ENCODE measurements around the gene MYL7. TPM values are rescaled to one million over a fixed set of nuclear protein-coding genes. Genes with fewer than 3 reads are reported as not detected.

Gene MYL7
- total and polyA plus RNA-seq, 2 of the 4 experiments (the other 2 are of a cell fraction): 0.24 TPM; not detected in 1

GRCh38 chr7:44167920-44168319 is 26.8 kb upstream of the MYL7 start:
- BruUV-seq (replicated peaks): no TSS peak
- no peak overlapping the region for H2BK120ac ChIP-seq (ENCODE audit: low read depth, low read length)
- no peak overlapping the region for H2AK5ac ChIP-seq (ENCODE audit: low read depth, low read length)
- no peak overlapping the region for H3K14ac ChIP-seq (replicated peaks; ENCODE audit: low read depth, low read length)
- TF ChIP-seq MXI1 (IDR thresholded peaks at IDR 0.05; ENCODE audit: borderline replicate concordance, low read depth, low read length) (no peak), MAZ (IDR thresholded peaks at IDR 0.05; ENCODE audit: borderline replicate concordance, low read depth, low read length) (no peak), NFE2L2 (IDR thresholded peaks at IDR 0.05; ENCODE audit: low read depth, low read length) (no peak), POLR2A (IDR thresholded peaks at IDR 0.05; ENCODE audit: low read depth, low read length) (no peak), RCOR1 (IDR thresholded peaks at IDR 0.05; ENCODE audit: insufficient replicate concordance, low read length) (no peak), MAFK (IDR thresholded peaks at IDR 0.05; ENCODE audit: low read depth, low read length) (no peak), USF2 (IDR thresholded peaks at IDR 0.05; ENCODE audit: low read depth, low read length) (no peak), ELK1 (IDR thresholded peaks at IDR 0.05; ENCODE audit: borderline replicate concordance, low read depth, low read length) (no peak), CHD1 (IDR thresholded peaks at IDR 0.05; ENCODE audit: low read depth, low read length) (no peak), SMC3 (IDR thresholded peaks at IDR 0.05; ENCODE audit: low read depth, low read length) (no peak), RAD21 (IDR thresholded peaks at IDR 0.05; ENCODE audit: low read length) (no peak), BHLHE40 (IDR thresholded peaks at IDR 0.05; ENCODE audit: low read depth, low read length) (no peak), CTCF (conservative IDR thresholded peaks at IDR 0.05; ENCODE audit: low read depth, low read length) (no peak), FOS (IDR thresholded peaks at IDR 0.05; ENCODE audit: low read depth, low read length) (no peak), RFX5 (IDR thresholded peaks at IDR 0.05; ENCODE audit: low read depth, low read length) (no peak), CEBPB (IDR thresholded peaks at IDR 0.05; ENCODE audit: low read depth, low read length) (no peak)
- H4K20me1 ChIP-seq (ENCODE audit: insufficient read depth, low read length): no peaks in the 10 kb centered on the region
- H3K9me3 ChIP-seq (ENCODE audit: control insufficient read depth, insufficient read depth, low read length): 0 out of 2 replicates have a peak, but pooled peaks cover 1% of the 10 kb centered on the region
- H3K4me2 ChIP-seq (ENCODE audit: low read depth, low read length): no peak overlapping the region
- H3K9me1 ChIP-seq (ENCODE audit: insufficient read depth, low read length): peaks cover 4% of the 10 kb centered on the region; the same call in 1 of the 2 replicates
- H3K4me3 ChIP-seq (ENCODE audit: insufficient read depth, low read depth, low read length): no peak overlapping the region
- H4K91ac ChIP-seq (ENCODE audit: insufficient read depth, low read depth, low read length): no peak overlapping the region
- H4K5ac ChIP-seq (ENCODE audit: low read depth, low read length): no peak overlapping the region
- no peaks in the 10 kb centered on the region for H3K79me1 ChIP-seq (ENCODE audit: low read depth in 1 of 2, low read length in 2 of 2)
- no peak overlapping the region for H2BK15ac ChIP-seq (ENCODE audit: low read depth, low read length)
- H3K36me3 ChIP-seq (ENCODE audit: control insufficient read depth, insufficient read depth, low read length): no peaks in the 10 kb centered on the region
- no peak overlapping the region for H2BK5ac ChIP-seq (ENCODE audit: low read depth, low read length, poor library complexity, severe bottlenecking)
- H3K9ac ChIP-seq (ENCODE audit: low read depth, low read length): no peak overlapping the region
- H2AFZ ChIP-seq (replicated peaks; ENCODE audit: low read length, poor library complexity): no peak overlapping the region
- no peak overlapping the region for H4K8ac ChIP-seq (ENCODE audit: low read depth in 2 of 2, low read length in 2 of 2)
- H3K18ac ChIP-seq (ENCODE audit: low read depth, low read length): no peak overlapping the region
- ATAC-seq (ENCODE audit: low read depth) (no peak), DNase-seq (no peak)
- no peak overlapping the region for H2AK9ac ChIP-seq (replicated peaks; ENCODE audit: low read depth, low read length, poor library complexity)
- dilution Hi-C loops (cut with HindIII; ENCODE audit: low sequenced_read_pairs, unreplicated experiment): no loop called here
- in situ Hi-C loops (cut with MboI; ENCODE audit: low sequenced_read_pairs): no loop called here
- no peak overlapping the region for H3K56ac ChIP-seq (ENCODE audit: extremely low read depth, insufficient read depth, low read length)
- no peak overlapping the region for H3K4ac ChIP-seq (ENCODE audit: low read depth, low read length)
- no peak overlapping the region for H3K23ac ChIP-seq (ENCODE audit: low read depth, low read length)
- ChIA-PET POLR2A (ENCODE audit: unreplicated experiment) (no interaction called here), CTCF (no interaction called here)
- no peak overlapping the region for H2BK20ac ChIP-seq (ENCODE audit: low read depth, low read length)
- H3K4me1 ChIP-seq (ENCODE audit: control insufficient read depth, insufficient read depth, low read length): peaks cover 2% of the 10 kb centered on the region
- H3K27me3 ChIP-seq (ENCODE audit: control insufficient read depth, insufficient read depth, low read length): peaks cover 11% of the 10 kb centered on the region
- H3K27ac ChIP-seq (ENCODE audit: insufficient read depth, low read length): no peak overlapping the region
- intact Hi-C loops (cut with micrococcal nuclease): no loop called here
